DOHH2 (cell line): ENCODE data around the gene RBM20.

ENCODE experiments used
- EZH2phosphoT487 ChIP-seq: fragments of 200-600 bp; sonication (generic); IDR thresholded peaks from 2 replicates; pipeline ENCODE4 v1.6.1; 2017; ENCODE audit warnings: borderline replicate concordance, mild to moderate bottlenecking, antibody characterized with exemption, low read length, moderate library complexity, mixed read lengths
- TF ChIP-seq, protein P1 (sequence below): fragments of 200-600 bp; sonication (generic); IDR thresholded peaks from one replicate; pipeline ENCODE4 v1.5.1; 2014; ENCODE audit warnings: antibody characterized with exemption, mild to moderate bottlenecking, low read depth, low read length; ENCODE audit not compliant: poor library complexity, severe bottlenecking

GRCh38 chr10:110850099-110850498 lies 206.0 kb downstream of the RBM20 start:
- TF ChIP-seq EZH2phosphoT487, result no peak
- TF ChIP-seq, protein P1, sequence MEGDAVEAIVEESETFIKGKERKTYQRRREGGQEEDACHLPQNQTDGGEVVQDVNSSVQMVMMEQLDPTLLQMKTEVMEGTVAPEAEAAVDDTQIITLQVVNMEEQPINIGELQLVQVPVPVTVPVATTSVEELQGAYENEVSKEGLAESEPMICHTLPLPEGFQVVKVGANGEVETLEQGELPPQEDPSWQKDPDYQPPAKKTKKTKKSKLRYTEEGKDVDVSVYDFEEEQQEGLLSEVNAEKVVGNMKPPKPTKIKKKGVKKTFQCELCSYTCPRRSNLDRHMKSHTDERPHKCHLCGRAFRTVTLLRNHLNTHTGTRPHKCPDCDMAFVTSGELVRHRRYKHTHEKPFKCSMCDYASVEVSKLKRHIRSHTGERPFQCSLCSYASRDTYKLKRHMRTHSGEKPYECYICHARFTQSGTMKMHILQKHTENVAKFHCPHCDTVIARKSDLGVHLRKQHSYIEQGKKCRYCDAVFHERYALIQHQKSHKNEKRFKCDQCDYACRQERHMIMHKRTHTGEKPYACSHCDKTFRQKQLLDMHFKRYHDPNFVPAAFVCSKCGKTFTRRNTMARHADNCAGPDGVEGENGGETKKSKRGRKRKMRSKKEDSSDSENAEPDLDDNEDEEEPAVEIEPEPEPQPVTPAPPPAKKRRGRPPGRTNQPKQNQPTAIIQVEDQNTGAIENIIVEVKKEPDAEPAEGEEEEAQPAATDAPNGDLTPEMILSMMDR, result no peak
